Hepatic stellate cell (primary cell): ENCODE data around the gene GDPGP1.
"Not testable (repeated sequence)": the region's sequence is repeated elsewhere in the genome, so short reads cannot be mapped to it uniquely, and the experiment has no call there.

Experiments used
- DNase-seq: peaks from one replicate; pipeline ENCODE4 v3.0.0; 2011; ENCODE audit warnings: low spot score

GDPGP1 gene

GRCh38 chr15:90234096-90234988, at the start of gene GDPGP1:
GDPGP1 (plus strand) TSS chr15:90234209; CDS start chr15:90240909, 6,700 bp downstream.
- no peak for DNase-seq

DNA sequence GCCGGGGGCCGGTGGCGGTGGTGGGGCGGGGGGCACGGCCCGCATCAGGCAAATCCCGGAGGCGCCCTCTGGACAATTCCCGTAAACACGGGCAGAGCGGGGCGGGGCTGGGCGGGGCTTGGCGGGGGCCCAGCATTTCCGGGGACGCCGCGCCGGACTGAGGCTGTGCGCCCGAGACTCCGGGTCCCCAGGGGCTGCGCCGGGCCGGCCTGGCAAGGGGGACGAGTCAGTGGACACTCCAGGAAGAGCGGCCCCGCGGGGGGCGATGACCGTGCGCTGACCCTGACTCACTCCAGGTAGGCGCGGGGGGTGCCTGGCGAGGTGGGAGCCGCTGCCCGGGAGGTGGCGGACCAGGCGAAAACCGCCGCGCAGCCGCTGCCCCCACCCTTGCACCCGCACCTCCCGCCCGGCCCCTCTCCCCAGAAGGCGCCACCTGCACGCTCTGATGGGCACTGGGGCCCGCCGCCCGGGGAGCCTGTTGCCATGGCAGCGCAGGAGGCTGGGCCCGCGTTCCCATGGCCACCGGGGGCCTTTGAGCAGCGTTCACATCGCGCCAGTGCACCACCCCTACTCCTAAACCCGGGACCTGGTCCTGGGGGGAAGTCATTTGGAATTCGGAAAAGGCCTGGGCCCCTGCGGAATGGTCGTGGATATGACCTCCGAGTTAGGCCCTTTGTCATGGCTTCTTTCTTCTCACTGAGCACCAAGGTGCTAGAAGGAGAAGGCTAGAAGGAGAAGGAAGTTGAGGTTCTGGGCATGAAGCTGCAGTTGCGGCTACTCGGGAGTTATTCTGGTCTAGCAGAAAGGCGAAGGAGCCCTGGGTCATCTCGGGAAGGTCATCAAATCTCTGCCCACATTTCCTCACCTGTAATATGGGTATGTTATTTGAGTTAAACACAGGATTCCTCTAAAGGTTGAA, 49.0 kb upstream of the GDPGP1 start:
- DNase-seq = peak; percentile 80

DNA sequence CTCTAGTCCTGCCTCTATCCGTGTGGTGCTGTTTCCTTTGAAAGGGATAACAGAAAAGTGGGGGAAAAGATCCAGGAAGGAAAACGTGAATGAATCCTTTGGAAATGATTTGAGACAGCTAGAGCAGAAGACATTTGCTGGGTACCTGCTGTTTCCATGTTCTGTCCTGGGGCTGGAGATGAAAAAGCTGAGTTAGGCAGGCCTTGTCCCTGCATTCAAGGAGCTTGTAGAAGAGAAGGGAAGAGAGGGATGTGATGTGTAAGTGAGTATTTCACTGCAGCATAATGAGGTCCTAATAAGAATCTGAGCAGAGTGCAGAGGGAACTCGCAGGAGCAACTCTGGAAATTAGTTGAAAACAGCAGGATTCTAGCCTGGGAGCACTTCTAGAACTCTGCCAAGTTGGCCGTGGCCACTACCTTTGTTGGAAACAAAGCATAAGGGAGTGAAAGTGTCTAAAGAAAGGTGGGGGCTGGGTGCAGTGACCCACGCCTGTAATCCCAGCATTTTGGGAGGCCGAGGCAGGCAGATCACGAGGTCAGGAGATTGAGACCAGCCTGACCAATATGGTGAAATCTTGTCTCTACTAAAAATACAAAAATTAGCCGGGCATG, 46.6 kb upstream of the GDPGP1 start:
- no peak for DNase-seq

- DNase-seq = not testable (repeated sequence)
Measured at GRCh38 chr15:90188065-90188464, 45.9 kb upstream of the GDPGP1 start.

DNA sequence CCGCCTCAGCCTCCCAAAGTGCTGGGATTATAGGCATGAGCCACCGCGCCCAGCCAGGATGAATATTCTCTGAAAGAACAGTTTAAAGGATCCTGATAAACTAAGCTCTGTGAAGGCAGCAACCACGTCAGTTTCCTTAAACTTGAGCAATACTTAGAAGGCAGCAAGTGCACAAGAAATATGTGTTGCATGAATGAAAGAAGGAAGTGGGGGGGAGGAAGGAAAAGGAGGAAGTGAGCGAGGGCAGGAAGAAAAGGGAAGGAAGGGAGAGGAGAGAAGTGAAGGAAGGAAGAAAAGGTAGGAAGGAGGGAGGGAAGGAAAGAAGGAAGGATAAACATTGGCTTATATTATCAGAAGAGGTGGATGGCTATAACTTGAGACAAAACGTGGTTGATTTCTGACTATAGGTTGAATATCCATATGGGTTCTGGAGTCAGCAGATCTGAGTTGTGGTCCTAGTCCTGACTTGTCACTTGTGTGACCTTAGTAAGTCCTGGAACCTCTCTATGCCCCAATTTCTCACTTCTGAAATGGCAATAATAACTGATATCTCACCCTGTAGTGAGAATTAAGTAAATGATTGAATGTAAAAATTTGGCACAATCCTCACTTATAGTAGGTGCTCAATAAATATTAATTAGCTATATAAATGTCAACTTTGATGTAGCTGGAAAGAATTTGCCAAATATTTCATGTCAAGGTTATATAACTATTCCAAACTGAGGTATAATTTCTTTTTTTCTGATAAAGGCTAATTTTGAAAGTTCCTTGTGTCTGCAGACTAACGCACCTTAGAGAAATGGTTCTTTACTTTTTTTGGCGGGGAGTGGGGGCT, 44.9 kb upstream of the GDPGP1 start:
- no peak for DNase-seq

- no peak for DNase-seq
Measured at GRCh38 chr15:90189781-90190467, 44.1 kb upstream of the GDPGP1 start.

DNA sequence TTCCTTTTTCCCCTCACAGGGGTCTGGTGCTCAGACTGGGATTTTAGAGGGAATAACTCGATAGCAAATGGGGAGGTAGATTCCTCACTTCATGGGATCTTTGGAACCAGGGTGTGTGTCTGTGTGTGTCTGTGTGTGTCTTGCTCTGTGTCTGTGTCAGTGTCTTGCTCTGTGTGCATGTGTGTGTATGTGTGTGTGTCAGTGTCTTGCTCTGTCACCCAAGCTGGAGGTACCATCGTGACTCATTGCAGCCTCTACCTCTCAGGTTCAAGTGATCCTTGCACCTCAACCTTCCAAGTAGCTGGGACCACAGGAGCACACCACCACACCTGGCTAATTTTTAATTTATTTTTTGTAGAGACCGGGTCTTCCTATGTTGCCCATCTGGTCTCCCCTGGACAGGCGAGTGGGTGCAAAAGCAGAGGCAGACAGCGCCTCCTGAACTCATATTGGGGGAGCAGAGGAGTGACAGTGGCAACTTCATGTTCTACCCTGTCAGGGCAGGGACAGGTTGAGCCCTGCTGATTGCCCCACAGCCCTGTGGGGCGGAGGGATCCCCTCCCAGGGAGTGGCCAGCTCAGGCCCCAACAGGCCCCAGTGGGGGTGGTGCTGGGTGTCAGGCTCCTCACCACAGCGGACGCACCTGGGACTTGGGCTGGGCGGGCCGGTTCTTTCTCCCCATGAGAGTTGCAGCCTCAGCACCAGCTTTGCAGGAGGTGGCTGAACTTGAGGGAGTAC, 43.2 kb upstream of the GDPGP1 start:
- no peak for DNase-seq

GRCh38 chr15:90191344-90191687, 42.7 kb upstream of the GDPGP1 start:
- no peak for DNase-seq

GRCh38 chr15:90191794-90192509, 42.1 kb upstream of the GDPGP1 start:
- no peak for DNase-seq

DNA sequence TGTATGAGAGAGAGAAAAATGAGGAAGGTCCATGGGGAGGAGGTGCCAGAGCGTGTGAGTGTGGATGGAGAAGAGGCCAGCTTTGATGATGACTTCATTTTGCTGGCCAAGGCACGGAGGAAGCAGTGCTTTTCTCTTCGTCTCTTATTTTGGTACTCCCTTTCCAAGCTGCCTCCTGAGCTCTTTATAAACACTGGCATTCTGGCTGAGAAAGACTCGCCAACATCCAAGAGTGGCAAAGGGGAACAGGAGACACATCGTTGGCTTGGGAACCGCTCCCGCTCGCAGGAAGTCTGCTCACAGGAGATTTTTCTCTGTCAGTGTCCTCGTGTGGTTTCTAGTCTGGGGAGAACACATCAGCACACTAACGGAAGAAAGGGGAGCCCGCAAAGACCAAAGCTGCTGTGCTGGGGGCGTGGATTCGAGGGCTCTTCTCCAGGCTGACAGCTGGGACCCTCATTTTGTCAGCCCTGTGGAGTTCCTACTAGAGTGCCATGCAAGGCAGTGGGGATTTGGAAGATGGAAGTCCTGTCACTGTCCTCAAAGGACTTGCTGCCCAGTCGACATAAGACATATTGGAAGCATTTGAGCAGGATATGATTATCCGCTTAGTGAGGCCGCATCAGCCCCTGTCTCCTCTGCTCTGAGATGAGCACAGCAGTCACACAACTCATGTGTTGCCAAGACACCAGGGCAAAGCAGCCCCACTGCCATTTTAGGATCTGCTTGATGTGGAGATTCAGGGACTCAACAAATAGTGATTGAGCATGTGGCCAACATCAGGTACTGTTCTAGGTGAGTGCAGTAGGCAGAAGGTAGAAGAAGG, 40.8 kb upstream of the GDPGP1 start:
- DNase-seq = no peak

- DNase-seq = no peak
Measured at GRCh38 chr15:90194655-90195054, 39.4 kb upstream of the GDPGP1 start.

- no peak for DNase-seq
Measured at GRCh38 chr15:90200534-90201129, 33.4 kb upstream of the GDPGP1 start.

- peak; percentile 82 for DNase-seq
Measured at GRCh38 chr15:90201130-90201943, 32.7 kb upstream of the GDPGP1 start, which contains the start of gene SEMA4B. SEMA4B (plus strand) TSS chr15:90201330; CDS start chr15:90201579, 249 bp downstream.

DNA sequence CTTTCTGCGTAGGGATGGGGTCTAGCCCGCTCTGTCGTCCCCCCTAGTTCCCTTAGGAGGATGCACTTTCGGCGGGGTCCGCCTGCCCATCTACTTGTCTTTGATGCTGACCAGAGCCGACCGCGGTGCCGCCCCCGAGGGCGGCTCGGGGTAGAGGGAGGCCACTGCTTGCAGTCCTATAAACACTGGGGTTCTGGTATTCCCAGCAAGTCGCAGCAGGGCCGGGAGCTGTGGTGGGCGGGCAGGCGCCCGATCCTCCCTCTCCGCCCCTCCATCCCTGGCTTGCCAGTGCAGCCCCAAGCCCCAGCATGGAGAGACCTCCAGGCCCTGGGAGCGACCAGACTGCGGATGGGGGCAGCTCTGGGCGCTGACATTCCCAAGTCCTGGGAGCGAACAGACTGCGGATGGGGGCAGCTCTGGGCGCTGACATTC, 32.0 kb upstream of the GDPGP1 start:
- DNase-seq = peak; percentile 66

DNA sequence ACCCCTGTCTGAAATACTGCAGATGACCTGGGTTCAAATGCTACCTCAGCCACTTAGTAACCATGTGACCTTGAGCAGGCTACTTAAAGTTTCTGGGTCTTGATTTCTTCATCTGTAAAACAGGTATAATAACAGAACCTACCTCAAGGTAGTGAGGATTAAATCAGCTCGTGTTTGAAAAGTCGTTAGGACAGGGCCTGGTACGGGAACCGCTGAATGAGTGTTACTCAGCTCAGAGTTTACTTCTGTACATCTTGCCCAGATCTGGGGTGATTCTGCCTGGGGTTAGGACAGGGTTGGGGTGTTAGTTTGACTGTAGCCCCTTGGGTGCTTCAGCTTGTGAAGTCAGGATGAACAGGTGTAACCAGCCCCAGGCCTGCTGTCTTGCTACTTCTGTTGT, 31.1 kb upstream of the GDPGP1 start:
- no peak for DNase-seq

GRCh38 chr15:90203473-90203872, 30.5 kb upstream of the GDPGP1 start:
- DNase-seq = no peak

GRCh38 chr15:90203922-90204321, 30.1 kb upstream of the GDPGP1 start:
- no peak for DNase-seq
